HUDEP-2 (cell line): ENCODE measurements around the gene RASSF9.

ENCODE experiments used
- DNase-seq, 76 experiments: peaks; one replicate each; lab custom pipeline; 2025; ENCODE audit not compliant: unreplicated experiment in 76 of 76; lab: John Stamatoyannopoulos, UW

Gene RASSF9

DNA sequence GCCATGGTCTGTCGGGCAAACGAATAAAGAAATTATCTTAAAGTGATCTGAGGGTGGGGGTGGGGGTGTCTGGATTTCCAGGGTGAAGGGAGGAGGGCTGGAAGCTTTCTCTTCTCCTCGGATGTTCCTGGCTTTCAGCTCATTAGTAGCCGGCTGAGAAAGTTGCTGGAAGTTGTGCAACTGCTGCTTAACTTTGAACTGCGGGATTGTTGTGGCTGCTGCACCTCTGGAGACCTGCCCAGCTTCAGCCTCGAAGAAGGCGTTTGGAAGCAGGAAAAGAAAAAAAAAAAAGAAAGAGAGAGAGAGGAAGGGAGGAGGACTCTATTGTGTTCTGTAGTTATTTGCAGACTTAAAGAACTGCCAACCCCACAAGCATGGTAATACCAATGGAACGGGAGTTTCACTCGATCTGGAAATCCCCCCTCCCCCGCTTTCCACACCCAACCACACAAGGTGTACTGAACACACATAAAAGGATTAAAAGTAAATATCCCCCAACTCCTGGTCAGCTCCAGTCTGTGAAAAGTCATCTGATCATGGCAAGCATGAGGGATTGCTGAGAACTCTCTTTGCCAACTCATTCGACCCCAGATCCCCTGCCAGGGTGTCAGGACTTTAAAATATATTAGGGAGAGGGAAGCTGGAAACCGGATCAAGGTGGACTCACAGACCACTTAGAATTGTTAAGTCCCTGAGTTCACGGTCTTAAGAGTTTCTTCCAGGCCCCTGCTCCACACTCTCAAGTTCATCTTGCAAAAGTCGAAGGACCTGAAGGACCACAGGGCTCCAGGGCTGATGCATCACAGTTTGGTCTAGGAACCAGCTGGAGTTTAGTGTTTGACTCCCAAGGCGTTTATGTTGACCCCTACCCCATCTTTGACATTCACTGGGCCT, at the start of gene RASSF9:
RASSF9 (minus strand) TSS at position 213 of the 894 bp plus-strand sequence; CDS start at position 5, 208 bp downstream.
- DNase-seq: no peak

DNA sequence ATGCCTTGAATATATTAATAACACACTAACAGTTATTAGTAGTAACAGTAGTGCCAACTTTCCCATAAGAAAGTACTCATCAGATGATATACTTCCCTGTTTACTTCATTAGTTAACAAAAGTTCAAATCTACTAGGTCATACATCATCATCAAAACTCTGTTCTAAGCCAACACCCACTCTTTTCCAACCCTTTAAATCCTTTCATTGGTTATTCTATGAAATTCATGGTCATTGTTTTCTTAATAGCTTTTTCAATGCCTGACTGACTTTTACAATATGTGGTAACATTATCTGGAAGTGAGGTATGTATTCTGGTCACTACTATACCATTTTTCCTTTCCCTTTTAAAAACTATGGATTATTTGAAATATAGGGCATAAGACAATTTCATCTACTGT, 47.6 kb upstream of the RASSF9 start:
- no peak for DNase-seq

GRCh38 chr12:85877459-85877858, 41.2 kb upstream of the RASSF9 start:
- no peak for DNase-seq

GRCh38 chr12:85874031-85874461, 37.8 kb upstream of the RASSF9 start, which contains the start of gene NTS:
Gene NTS (plus strand): TSS chr12:85874295. CDS start chr12:85874404, 109 bp downstream.
- peak in 1 of 76 experiments; percentile 4 for DNase-seq

DNA sequence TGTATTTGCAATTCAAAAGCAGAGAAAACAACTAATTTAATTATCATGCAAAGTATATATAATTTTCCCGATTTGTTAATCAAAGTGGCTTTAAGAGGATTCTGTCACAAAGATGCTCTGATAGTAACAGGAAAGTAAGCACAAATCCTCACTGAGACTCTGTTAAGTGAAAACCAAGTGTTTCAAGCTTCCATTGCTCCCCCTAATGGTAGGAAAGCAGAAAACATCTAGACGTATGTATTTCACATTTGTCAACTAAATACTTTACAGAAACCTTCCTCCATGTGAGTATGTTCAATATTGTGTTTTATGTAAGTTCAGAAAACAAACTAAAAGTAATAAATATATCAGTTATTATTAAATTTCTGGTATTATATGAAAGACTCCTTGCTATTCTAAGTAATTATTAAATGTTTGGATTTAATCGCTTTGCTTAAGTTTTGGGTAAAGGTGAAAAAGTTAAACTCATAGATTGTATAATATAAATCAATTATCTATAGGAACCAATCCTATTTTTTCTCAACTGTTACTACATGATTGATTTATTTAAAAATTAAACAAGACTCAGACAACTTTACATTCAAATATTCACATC, 36.4 kb upstream of the RASSF9 start:
- peak in 17 of 76 experiments; percentile 1 to 37 (median 19) for DNase-seq

DNA sequence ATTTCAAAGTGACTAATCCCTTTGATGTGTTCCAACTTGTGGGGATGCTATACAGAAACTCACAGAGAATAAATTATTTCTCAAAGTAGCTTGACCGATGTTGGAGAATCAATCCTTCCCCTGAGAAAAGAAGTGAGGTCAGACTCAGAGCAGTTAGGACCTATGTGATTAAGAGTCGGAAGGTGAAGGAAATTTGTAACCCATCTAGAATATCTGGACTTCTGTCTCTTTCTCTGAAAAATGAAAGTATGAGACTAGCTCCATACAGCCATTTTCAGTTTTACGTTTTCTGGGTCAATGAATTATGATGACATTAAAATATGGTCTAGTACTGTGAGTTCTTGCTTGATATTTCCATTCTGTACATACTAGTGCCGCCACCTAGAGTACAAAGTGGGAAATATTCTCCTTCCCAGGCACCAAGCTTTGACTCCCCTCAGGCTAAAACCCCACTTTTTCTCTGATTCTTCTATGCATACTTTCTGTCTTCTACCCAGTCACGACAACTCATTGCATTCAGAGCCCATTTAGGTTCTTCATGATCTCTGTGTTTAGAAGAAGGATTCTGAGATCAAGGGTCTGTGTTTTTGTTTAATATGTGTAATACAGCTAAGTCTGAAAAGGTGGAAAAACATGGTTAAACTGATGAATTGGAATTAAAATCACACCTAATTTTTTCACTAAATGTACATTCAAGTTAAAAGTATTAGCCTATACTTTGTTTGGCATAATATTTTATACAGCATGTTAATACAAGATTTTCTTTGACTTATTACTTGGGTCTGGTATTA, 31.0 kb upstream of the RASSF9 start:
- peak in 21 of 76 experiments; percentile 1 to 49 (median 13) for DNase-seq

DNA sequence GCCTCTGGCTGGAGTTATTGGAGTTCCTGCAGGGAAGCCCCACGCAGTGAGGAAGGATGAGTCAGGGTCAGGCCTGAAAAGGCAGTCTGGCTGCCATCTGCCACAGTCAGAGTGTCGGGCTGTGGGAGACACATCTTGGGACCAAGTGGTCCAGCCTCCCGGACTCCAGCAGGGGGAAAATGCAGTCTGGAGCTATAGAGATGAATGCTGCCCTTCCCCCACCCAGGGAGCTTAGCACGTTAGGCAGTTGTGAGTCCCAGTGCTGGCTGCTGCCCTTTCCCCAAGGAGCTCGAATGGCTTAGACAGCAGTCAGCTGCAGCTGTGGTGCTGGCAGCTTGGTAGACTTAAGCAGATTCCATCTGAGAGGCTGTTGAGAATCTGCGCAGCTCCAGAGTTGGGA, 29.7 kb upstream of the RASSF9 start:
- no peak for DNase-seq

DNA sequence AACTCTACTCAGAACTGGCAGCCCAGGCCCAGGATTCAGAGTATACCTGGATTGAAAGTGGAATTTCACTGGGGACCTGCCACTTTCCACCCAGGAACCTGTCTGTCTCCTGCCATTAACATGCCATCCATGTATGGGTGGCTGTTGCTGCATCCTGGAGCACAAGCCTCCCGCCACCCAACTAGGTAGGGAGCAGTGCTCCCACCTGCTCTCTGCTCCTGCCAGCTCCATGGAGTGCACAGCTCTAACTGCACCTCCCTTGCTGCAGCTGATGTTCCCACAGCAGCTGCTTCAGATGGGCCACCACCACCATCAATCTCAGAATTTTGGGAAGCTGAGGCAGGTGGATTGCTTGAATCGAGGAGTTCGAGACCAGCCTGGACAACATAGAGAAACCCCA, 20.8 kb upstream of the RASSF9 start:
- no peak for DNase-seq

- DNase-seq: no peak
Observed at GRCh38 chr12:85855305-85855704, 19.1 kb upstream of the RASSF9 start.

DNA sequence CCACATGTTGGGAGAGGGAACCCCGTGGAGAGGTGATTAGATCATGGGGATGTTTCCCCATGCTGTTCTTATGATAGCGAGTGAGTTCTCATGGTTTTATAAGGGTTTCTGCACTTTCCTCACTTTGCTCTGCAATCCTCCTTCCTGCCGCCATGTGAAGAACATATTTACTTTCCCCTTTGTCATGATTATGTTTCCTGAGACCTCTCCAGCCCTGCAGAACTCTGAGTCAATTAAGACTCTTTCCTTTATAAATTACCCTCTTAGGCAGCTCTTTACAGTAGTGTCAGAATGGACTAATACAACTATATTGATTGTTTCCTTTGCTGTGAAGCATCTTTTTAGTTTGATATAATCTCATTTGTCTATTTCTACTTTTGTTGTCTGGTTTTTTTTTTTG, 13.1 kb upstream of the RASSF9 start:
- no peak for DNase-seq

DNA sequence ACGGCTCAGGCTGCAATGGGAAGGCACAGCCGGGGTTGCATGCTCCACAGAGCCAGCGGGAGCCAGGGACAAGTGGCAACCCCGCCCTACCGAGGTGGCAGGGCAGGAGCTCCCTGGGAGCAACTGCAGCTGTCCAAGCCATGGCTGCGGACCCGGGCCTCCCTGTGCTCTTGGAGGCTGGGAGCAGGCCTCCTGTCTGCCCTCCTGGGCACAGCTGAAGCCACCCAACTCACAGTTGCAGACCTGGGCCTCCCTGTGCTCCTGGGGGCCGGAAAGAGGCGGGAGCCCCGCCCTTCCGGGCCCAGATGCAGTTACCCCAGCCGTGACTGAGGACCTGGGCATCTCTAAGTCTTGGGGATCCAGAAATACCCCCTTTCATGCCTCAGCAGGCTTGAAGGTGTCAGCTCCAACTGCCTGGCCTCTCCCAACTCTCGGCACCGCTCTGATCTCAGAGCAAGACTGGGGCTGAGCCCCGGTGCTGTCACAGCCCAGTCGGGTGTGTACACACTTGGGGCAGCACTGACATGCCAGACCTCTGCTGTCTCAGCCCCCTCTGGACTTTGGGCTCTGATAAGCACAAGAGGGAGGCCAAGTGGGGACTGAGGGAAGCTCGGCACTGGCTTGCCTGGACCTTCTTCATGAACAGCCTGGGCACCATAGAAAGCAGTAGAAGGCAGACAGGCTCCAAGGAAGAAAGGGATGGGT, 7.5 kb upstream of the RASSF9 start:
- DNase-seq: no peak

- no peak for DNase-seq
Observed at GRCh38 chr12:85835426-85836196, 598 bp downstream of the RASSF9 start.

DNA sequence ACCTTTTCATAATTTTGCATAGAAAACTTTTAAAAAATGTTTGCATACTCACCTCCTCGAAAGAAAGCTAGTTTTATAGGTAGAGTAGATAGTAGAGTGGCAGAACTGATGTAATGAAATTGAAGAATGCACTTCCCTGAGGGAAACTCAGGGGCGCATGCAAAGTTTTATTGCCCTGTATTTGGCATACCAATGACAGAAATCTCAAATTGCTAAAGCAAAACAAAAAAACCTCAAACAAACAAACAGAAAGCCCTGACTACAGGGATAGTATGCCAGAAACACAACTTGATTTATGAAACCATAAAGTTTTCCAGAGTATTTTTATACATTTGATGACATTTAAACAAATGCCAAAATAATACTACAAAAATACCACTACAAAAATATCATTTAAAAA, 1.8 kb downstream of the RASSF9 start:
- DNase-seq: no peak

- no peak for DNase-seq
Observed at GRCh38 chr12:85833579-85833978, 2.6 kb downstream of the RASSF9 start.

DNA sequence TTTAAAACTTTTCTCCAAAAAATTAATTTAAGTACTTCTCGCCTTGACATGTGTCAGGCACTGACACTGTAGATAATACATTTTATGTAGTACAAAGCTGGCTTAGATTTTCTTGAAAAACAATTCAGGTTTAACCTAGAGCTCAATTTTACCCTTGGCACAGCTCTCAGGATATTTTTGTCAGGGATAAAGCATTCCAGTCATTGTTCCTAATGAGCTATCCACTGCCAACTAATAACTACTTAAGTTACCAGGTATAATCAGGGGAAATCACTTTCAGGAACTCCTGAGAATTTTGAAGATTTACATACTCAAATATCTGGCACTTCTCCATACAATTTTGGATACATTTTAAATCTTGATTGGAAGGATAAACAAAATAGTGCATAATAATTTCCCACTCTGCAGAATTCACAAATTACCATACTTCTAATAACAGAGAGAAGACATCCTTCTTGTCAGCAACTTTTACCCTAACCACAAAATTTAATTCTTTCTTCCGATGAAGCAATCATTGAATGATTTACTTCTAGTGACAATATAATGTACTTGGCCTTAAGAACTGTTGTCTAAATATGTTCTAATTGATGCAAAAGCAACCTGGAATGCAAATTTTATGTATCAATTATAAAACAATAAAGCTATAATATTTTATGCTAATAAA, 4.8 kb downstream of the RASSF9 start:
- DNase-seq: no peak

- DNase-seq: no peak
Observed at GRCh38 chr12:85829391-85829790, 6.8 kb downstream of the RASSF9 start.

GRCh38 chr12:85828576-85828975, 7.6 kb downstream of the RASSF9 start:
- DNase-seq: no peak

DNA sequence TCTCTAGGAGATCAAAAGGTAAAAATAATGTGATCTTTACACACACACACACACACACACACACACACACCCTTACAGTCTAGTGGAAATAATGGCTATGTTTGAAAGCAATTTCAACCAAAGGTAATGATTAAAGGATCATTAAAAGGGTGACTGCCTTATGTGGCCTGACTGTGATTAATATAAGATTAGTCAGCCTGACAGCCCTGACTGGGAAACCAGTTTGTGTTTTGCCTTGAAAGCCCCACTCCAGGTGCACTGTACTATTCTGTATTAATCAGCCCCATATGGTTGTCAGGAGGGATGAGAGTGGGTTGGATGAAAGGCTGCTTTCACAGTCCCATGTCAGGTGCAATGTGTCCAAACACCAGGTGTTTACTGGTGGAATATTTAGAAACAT, 10.5 kb downstream of the RASSF9 start:
- DNase-seq: no peak

DNA sequence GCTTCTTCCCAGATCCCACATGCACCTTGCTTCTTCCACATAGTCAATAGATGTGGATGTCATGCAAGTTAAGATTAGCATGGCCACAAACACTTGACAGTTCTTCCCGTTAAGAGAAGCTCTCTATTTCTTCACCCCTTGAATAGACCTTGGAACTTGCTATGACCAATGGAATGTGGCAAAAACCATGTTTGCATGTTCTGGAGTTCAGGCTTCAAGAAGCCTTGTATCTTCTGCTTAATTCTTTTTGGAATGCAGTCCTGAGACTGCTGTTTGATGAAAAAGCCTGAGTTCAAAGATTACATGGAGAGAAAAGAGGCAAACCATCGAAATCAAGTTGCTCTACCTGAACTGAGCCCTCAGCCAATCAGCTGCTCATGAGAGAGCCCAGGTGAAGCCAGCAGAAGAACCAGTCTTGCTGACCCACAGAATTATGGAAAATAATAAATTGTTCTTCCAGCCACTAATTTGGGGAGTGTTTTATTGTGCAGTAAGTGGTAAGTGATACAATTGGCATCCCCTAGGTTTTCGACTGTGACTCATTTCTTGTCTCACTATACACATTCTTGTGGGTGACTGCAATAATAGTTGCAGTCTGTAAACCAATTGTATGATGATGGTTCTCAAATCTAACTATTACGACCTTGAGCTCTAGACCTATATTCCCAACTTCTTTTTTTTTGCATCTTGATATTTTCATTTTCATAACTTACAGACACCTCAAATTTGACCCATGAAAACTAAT, 12.6 kb downstream of the RASSF9 start:
- no peak for DNase-seq
